Measurements from ENCODE around the gene TSHZ2. TPM values are rescaled to one million over a fixed set of nuclear protein-coding genes. Genes with fewer than 3 reads are reported as not detected.
"Not testable (repeated sequence)": the region's sequence is repeated elsewhere in the genome, so short reads cannot be mapped to it uniquely, and the experiment has no call there.

The TSHZ2 gene
- total RNA-seq, 2 experiments from 2014 or later: 8.1 to 9.2 TPM

GRCh38 chr20:53366928-53367327 lies 394.8 kb downstream of the TSHZ2 start:
- H3K9me3 Mint-ChIP-seq; H3K36me3 Mint-ChIP-seq (ENCODE audit: low read depth); H3K4me3 Mint-ChIP-seq; POLR2A ChIA-PET; DNase-seq; H3K27ac Mint-ChIP-seq; CTCF ChIA-PET; H3K27me3 Mint-ChIP-seq: not testable (repeated sequence)
- H3K4me1 Mint-ChIP-seq: peaks cover 15% of the 10 kb centered on the region

GRCh38 chr20:53369871-53370270 lies 397.7 kb downstream of the TSHZ2 start:
- Mint-ChIP-seq H3K4me3 (no peak overlapping the region), H3K9me3 (peaks cover 2% of the 10 kb centered on the region), H3K4me1 (peaks cover 15% of the 10 kb centered on the region), H3K36me3 (ENCODE audit: low read depth) (no peaks in the 10 kb centered on the region), H3K27ac (no peak overlapping the region), H3K27me3 (no peaks in the 10 kb centered on the region)
- POLR2A ChIA-PET: no interaction called here
- CTCF ChIA-PET: interaction anchor here (0.5 kb wide), 1 partner anchor 191 kb away, joined by 3 read pairs; no protein-coding TSS in a partner anchor
- no peak for DNase-seq

- H3K36me3 Mint-ChIP-seq (ENCODE audit: low read depth): no peaks in the 10 kb centered on the region
- ChIA-PET CTCF (no interaction called here), POLR2A (no interaction called here)
- H3K4me3 Mint-ChIP-seq: no peak overlapping the region
- DNase-seq: no peak
- H3K27me3 Mint-ChIP-seq: no peaks in the 10 kb centered on the region
- peaks cover 15% of the 10 kb centered on the region for H3K4me1 Mint-ChIP-seq
- H3K27ac Mint-ChIP-seq: peak overlapping the region; percentile 48
- H3K9me3 Mint-ChIP-seq: peaks cover 2% of the 10 kb centered on the region
Measured at GRCh38 chr20:53370345-53370961, 398.3 kb downstream of the TSHZ2 start.

GRCh38 chr20:53371216-53371615 lies 399.1 kb downstream of the TSHZ2 start:
- H3K27ac Mint-ChIP-seq: no peak overlapping the region
- CTCF ChIA-PET: no interaction called here
- H3K4me3 Mint-ChIP-seq: no peak overlapping the region
- peaks cover 2% of the 10 kb centered on the region for H3K9me3 Mint-ChIP-seq
- POLR2A ChIA-PET: no interaction called here
- H3K36me3 Mint-ChIP-seq (ENCODE audit: low read depth): no peaks in the 10 kb centered on the region
- no peak for DNase-seq
- H3K4me1 Mint-ChIP-seq: peaks cover 15% of the 10 kb centered on the region
- no peaks in the 10 kb centered on the region for H3K27me3 Mint-ChIP-seq

- no peak for DNase-seq
- Mint-ChIP-seq H3K27me3 (no peaks in the 10 kb centered on the region), H3K4me1 (peaks cover 3% of the 10 kb centered on the region), H3K27ac (no peak overlapping the region), H3K4me3 (no peak overlapping the region), H3K9me3 (peaks cover 2% of the 10 kb centered on the region), H3K36me3 (ENCODE audit: low read depth) (no peaks in the 10 kb centered on the region)
- ChIA-PET POLR2A (no interaction called here), CTCF (interaction anchor here (0.6 kb wide), 1 partner anchor 222 kb away, joined by 3 read pairs; no protein-coding TSS in a partner anchor)
Measured at GRCh38 chr20:53376021-53376420, 403.9 kb downstream of the TSHZ2 start.

GRCh38 chr20:53379014-53379832 lies 407.1 kb downstream of the TSHZ2 start:
- ChIA-PET CTCF (interaction anchor here (1.1 kb wide), 1 partner anchor 554 kb away, joined by 3 read pairs; no protein-coding TSS in a partner anchor), POLR2A (no interaction called here)
- no peak overlapping the region for H3K27ac Mint-ChIP-seq
- no peaks in the 10 kb centered on the region for H3K36me3 Mint-ChIP-seq (ENCODE audit: low read depth)
- H3K27me3 Mint-ChIP-seq: no peaks in the 10 kb centered on the region
- no peak overlapping the region for H3K4me3 Mint-ChIP-seq
- DNase-seq: no peak
- no peaks in the 10 kb centered on the region for H3K4me1 Mint-ChIP-seq
- no peaks in the 10 kb centered on the region for H3K9me3 Mint-ChIP-seq

- no peaks in the 10 kb centered on the region for H3K4me1 Mint-ChIP-seq
- H3K27ac Mint-ChIP-seq: no peak overlapping the region
- no peaks in the 10 kb centered on the region for H3K9me3 Mint-ChIP-seq
- no peak for DNase-seq
- no peaks in the 10 kb centered on the region for H3K27me3 Mint-ChIP-seq
- no peaks in the 10 kb centered on the region for H3K36me3 Mint-ChIP-seq (ENCODE audit: low read depth)
- ChIA-PET POLR2A (no interaction called here), CTCF (interaction anchor here (1.1 kb wide), 1 partner anchor 554 kb away, joined by 3 read pairs; no protein-coding TSS in a partner anchor)
- H3K4me3 Mint-ChIP-seq: no peak overlapping the region
Measured at GRCh38 chr20:53379833-53380120, 407.6 kb downstream of the TSHZ2 start.

- no peak for DNase-seq
- H3K4me3 Mint-ChIP-seq: no peak overlapping the region
- no peak overlapping the region for H3K27ac Mint-ChIP-seq
- no peaks in the 10 kb centered on the region for H3K36me3 Mint-ChIP-seq (ENCODE audit: low read depth)
- no peaks in the 10 kb centered on the region for H3K4me1 Mint-ChIP-seq
- H3K9me3 Mint-ChIP-seq: no peaks in the 10 kb centered on the region
- ChIA-PET CTCF (no interaction called here), POLR2A (no interaction called here)
- no peaks in the 10 kb centered on the region for H3K27me3 Mint-ChIP-seq
Measured at GRCh38 chr20:53381568-53382262, 409.6 kb downstream of the TSHZ2 start.

- H3K27ac Mint-ChIP-seq: no peak overlapping the region
- H3K4me1 Mint-ChIP-seq: peaks cover 3% of the 10 kb centered on the region
- no peak overlapping the region for H3K4me3 Mint-ChIP-seq
- H3K36me3 Mint-ChIP-seq (ENCODE audit: low read depth): no peaks in the 10 kb centered on the region
- H3K27me3 Mint-ChIP-seq: no peaks in the 10 kb centered on the region
- ChIA-PET POLR2A (no interaction called here), CTCF (no interaction called here)
- no peaks in the 10 kb centered on the region for H3K9me3 Mint-ChIP-seq
- no peak for DNase-seq
Measured at GRCh38 chr20:53382263-53382844, 410.2 kb downstream of the TSHZ2 start.

GRCh38 chr20:53383916-53384315 lies 411.8 kb downstream of the TSHZ2 start:
- CTCF ChIA-PET: no interaction called here
- no peak for DNase-seq
- no peak overlapping the region for H3K4me3 Mint-ChIP-seq
- POLR2A ChIA-PET: no interaction called here
- H3K36me3 Mint-ChIP-seq (ENCODE audit: low read depth): no peaks in the 10 kb centered on the region
- H3K9me3 Mint-ChIP-seq: no peaks in the 10 kb centered on the region
- H3K27me3 Mint-ChIP-seq: no peaks in the 10 kb centered on the region
- peaks cover 15% of the 10 kb centered on the region for H3K4me1 Mint-ChIP-seq
- no peak overlapping the region for H3K27ac Mint-ChIP-seq

- Mint-ChIP-seq H3K36me3 (ENCODE audit: low read depth) (peaks cover 2% of the 10 kb centered on the region), H3K9me3 (no peaks in the 10 kb centered on the region), H3K27me3 (no peaks in the 10 kb centered on the region), H3K4me3 (no peak overlapping the region), H3K4me1 (peaks cover 20% of the 10 kb centered on the region), H3K27ac (no peak overlapping the region)
- DNase-seq: no peak
- ChIA-PET POLR2A (no interaction called here), CTCF (no interaction called here)
Measured at GRCh38 chr20:53384392-53384791, 412.2 kb downstream of the TSHZ2 start.

GRCh38 chr20:53385941-53386767 lies 414.0 kb downstream of the TSHZ2 start:
- no peak overlapping the region for H3K27ac Mint-ChIP-seq
- peaks cover 28% of the 10 kb centered on the region for H3K4me1 Mint-ChIP-seq
- H3K36me3 Mint-ChIP-seq (ENCODE audit: low read depth): peaks cover 4% of the 10 kb centered on the region
- H3K27me3 Mint-ChIP-seq: no peaks in the 10 kb centered on the region
- H3K4me3 Mint-ChIP-seq: no peak overlapping the region
- no peaks in the 10 kb centered on the region for H3K9me3 Mint-ChIP-seq
- DNase-seq: no peak
- POLR2A ChIA-PET: no interaction called here
- CTCF ChIA-PET: no interaction called here
